Astrocyte of the cerebellum (primary cell): ENCODE results near the gene CCDC13.

Experiments used
- DNase-seq: peaks from one replicate; pipeline ENCODE4 v3.0.0-alpha.2; 2011; ENCODE audit warnings: low read depth
- H3K4me3 ChIP-seq: 2 replicates; pipeline ENCODE4 v1.5.1; 2011; ENCODE audit warnings: mild to moderate bottlenecking, low read depth, low read length, moderate library complexity
- in situ Hi-C: cut with HindIII; loops from 2 replicates; pipeline ENCODE4 v1.10.0; 2017; ENCODE audit warnings: low sequenced_read_pairs
- TF ChIP-seq, protein P1 (sequence below): IDR thresholded peaks from 2 replicates; pipeline ENCODE4 v1.5.1; 2012; ENCODE audit warnings: low read length, low read depth, moderate library complexity, mild to moderate bottlenecking; ENCODE audit errors: missing control alignments

Gene CCDC13

DNA sequence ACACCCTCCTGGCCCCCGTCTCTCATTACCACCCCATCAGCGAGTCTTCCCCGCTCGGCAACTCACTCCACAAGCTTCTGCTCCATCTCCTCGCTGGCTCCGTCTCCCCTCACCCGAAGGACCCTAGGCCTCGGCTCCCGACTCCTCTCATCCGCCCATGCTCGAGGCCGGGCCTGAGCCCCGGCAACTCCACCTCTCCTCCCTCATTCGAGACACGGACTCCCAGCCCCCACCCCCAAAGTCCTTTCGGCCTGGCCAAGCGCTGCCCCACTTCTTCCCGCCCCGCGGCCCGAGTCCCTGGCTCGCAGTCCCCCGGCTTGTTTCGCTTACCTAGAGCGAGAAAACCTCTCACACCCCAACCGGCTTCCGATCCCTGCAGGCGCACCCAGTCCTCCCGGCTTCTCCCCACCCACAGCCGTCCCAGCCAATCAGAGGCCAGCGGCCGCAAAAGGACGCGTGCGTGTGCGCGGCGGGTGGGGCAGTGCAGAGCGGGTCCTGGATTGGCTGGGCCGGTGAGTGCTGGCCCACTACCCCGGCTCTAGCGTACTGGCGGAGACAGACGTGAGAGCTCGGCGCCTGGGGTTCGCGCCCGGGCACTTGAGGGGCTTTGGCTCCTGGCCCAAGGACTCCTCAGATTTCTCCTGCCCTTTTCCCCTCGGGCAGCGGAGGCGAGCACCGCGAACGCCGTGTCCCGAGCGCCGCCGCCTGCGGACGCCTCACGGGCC is 31.2 kb upstream of the CCDC13 start, which contains the start of gene HIGD1A:
TSS of gene HIGD1A (minus strand) at position 385 of the 725 bp plus-strand sequence. CDS start 10,237 bp downstream, outside the sequence.
- peak; percentile 74 for DNase-seq
- peak within 1 kb of the TSS; percentile 62 for H3K4me3 ChIP-seq
- in situ Hi-C loops = no loop called here
- TF ChIP-seq, protein P1, sequence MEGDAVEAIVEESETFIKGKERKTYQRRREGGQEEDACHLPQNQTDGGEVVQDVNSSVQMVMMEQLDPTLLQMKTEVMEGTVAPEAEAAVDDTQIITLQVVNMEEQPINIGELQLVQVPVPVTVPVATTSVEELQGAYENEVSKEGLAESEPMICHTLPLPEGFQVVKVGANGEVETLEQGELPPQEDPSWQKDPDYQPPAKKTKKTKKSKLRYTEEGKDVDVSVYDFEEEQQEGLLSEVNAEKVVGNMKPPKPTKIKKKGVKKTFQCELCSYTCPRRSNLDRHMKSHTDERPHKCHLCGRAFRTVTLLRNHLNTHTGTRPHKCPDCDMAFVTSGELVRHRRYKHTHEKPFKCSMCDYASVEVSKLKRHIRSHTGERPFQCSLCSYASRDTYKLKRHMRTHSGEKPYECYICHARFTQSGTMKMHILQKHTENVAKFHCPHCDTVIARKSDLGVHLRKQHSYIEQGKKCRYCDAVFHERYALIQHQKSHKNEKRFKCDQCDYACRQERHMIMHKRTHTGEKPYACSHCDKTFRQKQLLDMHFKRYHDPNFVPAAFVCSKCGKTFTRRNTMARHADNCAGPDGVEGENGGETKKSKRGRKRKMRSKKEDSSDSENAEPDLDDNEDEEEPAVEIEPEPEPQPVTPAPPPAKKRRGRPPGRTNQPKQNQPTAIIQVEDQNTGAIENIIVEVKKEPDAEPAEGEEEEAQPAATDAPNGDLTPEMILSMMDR = no peak

DNA sequence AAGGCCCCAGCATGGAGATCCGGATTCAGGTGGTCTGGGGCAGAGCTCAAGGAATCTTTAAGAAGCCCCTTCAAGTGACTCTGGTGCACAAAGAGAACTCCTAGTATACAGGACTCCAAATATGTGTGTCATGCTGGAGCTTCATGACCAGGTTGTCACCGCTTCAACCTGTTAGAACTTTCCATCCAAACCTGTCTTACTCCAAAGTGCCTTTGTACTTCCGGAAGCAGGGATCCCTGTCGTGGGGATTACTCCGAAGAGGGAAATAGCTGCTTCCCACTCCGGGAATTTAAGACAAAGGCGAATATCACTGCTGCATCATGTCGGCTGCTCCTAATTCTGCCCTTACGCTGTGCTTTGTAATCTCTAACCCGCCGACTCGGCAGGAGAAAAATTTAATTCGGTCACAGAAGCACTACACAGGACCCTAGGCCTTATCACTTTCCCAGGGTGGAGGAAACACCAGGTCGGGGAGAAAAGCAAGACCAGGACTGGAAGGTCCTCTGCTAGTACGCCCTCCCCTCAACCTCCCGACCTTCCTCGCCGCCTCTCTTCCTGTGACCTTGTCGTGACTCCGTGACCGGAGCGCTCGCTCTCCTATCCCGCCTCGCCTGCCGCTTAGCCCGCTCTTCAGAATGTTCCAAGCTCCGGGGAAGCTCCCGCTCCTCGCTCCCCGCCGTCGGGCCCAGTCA is 30.5 kb upstream of the CCDC13 start:
- TF ChIP-seq, protein P1 = no peak
- H3K4me3 ChIP-seq = peak overlapping the region; percentile 62
- no peak for DNase-seq
- in situ Hi-C loops = no loop called here

DNA sequence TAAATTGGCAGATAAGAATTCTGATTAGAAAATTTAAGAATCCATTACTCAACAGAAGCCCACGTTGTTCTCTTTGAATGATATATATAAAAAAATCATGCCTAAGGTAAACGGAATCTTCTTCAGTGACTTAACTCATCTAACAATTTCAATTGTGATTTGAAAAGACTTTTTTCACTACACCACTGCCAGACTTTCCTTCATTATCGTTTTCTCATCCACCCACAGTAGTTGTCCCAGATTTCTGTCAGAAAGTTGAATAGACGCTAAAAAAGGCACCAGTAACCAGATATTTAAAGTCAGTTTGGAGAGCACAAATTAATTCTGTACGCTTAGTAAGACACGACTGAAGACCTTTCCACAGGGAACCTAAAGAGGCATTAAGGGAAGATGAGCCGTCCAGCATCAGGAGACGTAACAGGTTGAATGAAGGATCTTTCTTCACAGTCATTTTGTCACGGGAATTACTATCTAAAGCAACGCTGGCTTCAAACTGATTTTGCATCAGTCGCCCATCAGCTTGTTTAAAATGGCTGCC is 29.9 kb upstream of the CCDC13 start:
- DNase-seq = no peak
- peak overlapping the region; percentile 62 for H3K4me3 ChIP-seq
- TF ChIP-seq, protein P1 = no peak
- in situ Hi-C loops = no loop called here

DNA sequence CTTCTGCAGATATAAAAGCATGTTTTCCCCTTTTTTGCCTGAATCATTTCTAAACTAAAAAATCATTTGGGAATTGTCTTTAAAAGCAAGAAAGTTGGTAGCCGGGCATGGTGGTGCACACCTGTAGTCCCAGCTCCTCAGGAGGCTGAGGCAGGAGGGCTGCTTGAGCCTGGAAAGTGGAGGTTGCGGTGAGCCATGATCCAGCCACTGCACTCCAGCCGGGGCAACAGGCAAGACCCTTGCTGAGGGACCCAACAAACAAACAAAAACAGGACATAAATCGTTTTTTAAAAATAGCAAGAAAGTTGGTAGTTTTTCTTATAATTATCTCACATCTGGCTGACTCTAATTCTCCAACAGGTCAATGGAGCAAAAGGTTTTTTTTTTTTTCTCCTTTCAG is 28.7 kb upstream of the CCDC13 start:
- in situ Hi-C loops = no loop called here
- DNase-seq = no peak
- no peak overlapping the region for H3K4me3 ChIP-seq
- TF ChIP-seq, protein P1 = no peak

DNA sequence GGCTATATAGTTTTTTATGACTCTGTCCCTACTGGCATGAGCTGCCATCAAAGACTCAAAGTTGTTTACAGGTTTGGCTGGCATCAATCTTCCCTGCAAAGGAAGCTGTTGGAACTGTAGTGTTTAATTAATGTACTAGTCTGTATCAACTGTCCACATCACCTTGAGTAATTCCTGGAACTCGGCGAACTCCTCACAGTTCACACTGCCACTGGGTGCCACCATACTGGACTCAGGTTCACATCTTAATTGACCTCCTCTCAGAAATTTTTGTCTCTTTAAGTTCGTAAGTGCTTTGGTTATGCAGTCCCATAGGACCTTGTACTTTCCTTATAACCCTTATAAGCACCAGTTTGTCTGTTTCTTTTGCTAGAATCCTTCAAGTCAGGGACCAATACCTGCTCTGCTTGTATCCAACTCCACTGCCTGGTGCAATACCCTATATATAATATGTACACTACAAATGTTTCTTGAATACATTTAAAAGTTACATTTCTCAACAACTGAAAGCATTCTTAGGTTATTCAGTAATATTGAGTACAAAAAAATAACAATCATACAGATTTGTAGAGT is 28.1 kb upstream of the CCDC13 start:
- TF ChIP-seq, protein P1 = no peak
- DNase-seq = no peak
- no peak overlapping the region for H3K4me3 ChIP-seq
- in situ Hi-C loops = no loop called here

DNA sequence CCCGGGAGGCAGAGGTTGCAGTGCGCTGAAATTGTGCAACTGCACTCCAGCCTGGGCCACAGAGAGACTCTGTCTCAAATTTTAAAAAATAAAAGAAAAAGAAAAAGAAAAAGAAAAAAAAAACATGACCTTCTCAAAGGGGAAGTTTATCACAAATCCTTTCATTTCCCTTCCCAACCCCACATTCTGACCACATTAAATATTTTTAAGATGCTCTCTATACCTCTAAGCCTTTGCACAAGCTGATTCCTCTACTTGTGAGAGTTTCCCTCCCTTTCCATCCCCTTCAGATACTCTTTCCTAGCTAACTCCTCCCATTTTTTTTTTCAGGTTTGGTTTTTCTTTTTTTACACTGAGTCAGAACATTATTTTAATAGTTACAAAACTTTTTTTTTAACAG is 27.2 kb upstream of the CCDC13 start:
- no peak overlapping the region for H3K4me3 ChIP-seq
- TF ChIP-seq, protein P1 = no peak
- DNase-seq = no peak
- in situ Hi-C loops = no loop called here
